Spleen (tissue), 13 donors: Measurements from ENCODE around the gene BRCA1. TPM values are rescaled to one million over a fixed set of nuclear protein-coding genes. Genes with fewer than 3 reads are reported as not detected.

Experiments used
- DNase-seq: peaks from one replicate; pipeline ENCODE4 v3.0.0-alpha.2; 2020
- H3K27ac ChIP-seq, 8 donors: fragments of 200-600 bp; sonication (generic) in 7 of 8; 1 replicate in 4 of 8; 2 replicates in 4 of 8; pipeline versions ENCODE4 v1.5.0 to v1.8.0; 2016 to 2021; ENCODE audit warnings: inconsistent platforms in 4 of 8, mild to moderate bottlenecking in 4 of 8, moderate library complexity in 1 of 8
- H3K27me3 ChIP-seq, 7 donors: fragments of 200-600 bp; sonication (generic) in 6 of 7; replicated peaks in 1 of 7; 1 replicate in 4 of 7; 2 replicates in 3 of 7; pipeline versions ENCODE4 v1.5.0 to v1.8.0; 2016 to 2021; ENCODE audit warnings: inconsistent platforms in 3 of 7, mild to moderate bottlenecking in 1 of 7
- H3K36me3 ChIP-seq, 6 donors: fragments of 200-600 bp; sonication (generic) in 5 of 6; 1 replicate in 4 of 6; 2 replicates in 2 of 6; pipeline versions ENCODE4 v1.5.0 to v1.8.0; 2016 to 2021; ENCODE audit warnings: inconsistent platforms in 2 of 6
- H3K4me1 ChIP-seq, 6 donors: fragments of 200-600 bp; sonication (generic) in 5 of 6; 1 replicate in 3 of 6; 2 replicates in 3 of 6; pipeline versions ENCODE4 v1.5.0 to v1.8.0; 2016 to 2021; ENCODE audit warnings: inconsistent platforms in 3 of 6
- H3K4me3 ChIP-seq, 8 donors: fragments of 200-600 bp; sonication (generic) in 7 of 8; 1 replicate in 4 of 8; 2 replicates in 4 of 8; pipeline versions ENCODE4 v1.5.0 to v1.8.0; 2016 to 2021; ENCODE audit warnings: inconsistent platforms in 4 of 8, mild to moderate bottlenecking in 4 of 8, moderate library complexity in 2 of 8
- H3K9me3 ChIP-seq, 8 donors: fragments of 200-600 bp; sonication (generic) in 7 of 8; 1 replicate in 4 of 8; 2 replicates in 4 of 8; pipeline versions ENCODE4 v1.5.0 to v1.8.0; 2016 to 2021; ENCODE audit warnings: inconsistent platforms in 4 of 8
- POLR2A ChIP-seq, 3 donors: fragments of 450-650 bp; IDR thresholded peaks; one replicate each; pipeline ENCODE4 v1.5.1; 2017; ENCODE audit warnings: antibody characterized with exemption in 3 of 3, mild to moderate bottlenecking in 1 of 3
- POLR2AphosphoS5 ChIP-seq, 3 donors: sonication (generic); formaldehyde crosslinking; IDR thresholded peaks; one replicate each; pipeline ENCODE4 v1.5.1; 2017; ENCODE audit warnings: antibody characterized with exemption in 3 of 3
- WGBS, 5 donors: extraction: QIAGEN DNeasy Blood & Tissue Kit in 3 of 5; methylation state at CpG; one replicate each; pipeline versions ENCODE4 v1.1.5 to v1.1.7; 2013 to 2018; 5-methylcytosine and 5-hydroxymethylcytosine counted together
- intact Hi-C: fragments of 100-400 bp; cut with DNase I; formaldehyde crosslinking; loops from one replicate; pipeline ENCODE4 v1.15.0; 2023; ENCODE audit warnings: low total_unique reads
- long read RNA-seq, 2 donors: transcript quantifications; one replicate each; lab custom pipeline, GENCODE V29; 2026
- polyA plus RNA-seq, 3 donors: library from polyadenylated mRNA; stranded (reverse); fragments of 200-250 nt; gene quantifications; one replicate each; pipeline ENCODE4 v1.2.1, GENCODE V29; 2013
- total RNA-seq, 7 donors: library from RNA; depleted of rRNA in 3 of 7; stranded (reverse); fragments of >200 nt in 3 of 7; fragmentation: NEBNext Ultra II Directional in 4 of 7; extraction: Animal tissue kit (Norgen Biotek cat#: 25700) in 4 of 7; gene quantifications; one replicate each; pipeline versions ENCODE4 v1.1.0 to v1.2.1, GENCODE V29; 2016 to 2021
- TF ChIP-seq, protein P1 (sequence below), 11 experiments: fragments of 200-600 bp in 7 of 11; fragments of 450-650 bp in 4 of 11; sonication (generic) in 4 of 11; IDR thresholded peaks in 8 of 11; conservative IDR thresholded peaks in 3 of 11; 1 replicate in 7 of 11; 2 replicates in 4 of 11; pipeline versions ENCODE4 v1.4.0 to v1.8.0; 2016 to 2021; ENCODE audit warnings: antibody characterized with exemption in 11 of 11, inconsistent platforms in 4 of 11, mild to moderate bottlenecking in 1 of 11
- donor health status: healthy with polysubstance abuse.
- donor health status: DM: no; HTN: no; CAD: no; lungs with moderate emphysema.
- donor health status: DM: no; HTN: no; CAD: no.
- donor health status: Bipolar disorder and iron deficiency.
- donor health status: healthy.
- donor health status: DM: no; HTN: no; CAD: no.
- donor health status: DM: yes; HTN: yes; CAD: no.

Gene BRCA1
- total RNA-seq (10 to 100 TPM in 4 of 7 donors, 1 to 10 TPM in 3; 5.2 to 13.6 (median 10.0) TPM), polyA plus RNA-seq (1 to 10 TPM; 1.3 to 2.9 (median 2.7) TPM)
- long read RNA-seq, donor 1 = 0 reads
- long read RNA-seq, donor 2 = 0 reads

DNA sequence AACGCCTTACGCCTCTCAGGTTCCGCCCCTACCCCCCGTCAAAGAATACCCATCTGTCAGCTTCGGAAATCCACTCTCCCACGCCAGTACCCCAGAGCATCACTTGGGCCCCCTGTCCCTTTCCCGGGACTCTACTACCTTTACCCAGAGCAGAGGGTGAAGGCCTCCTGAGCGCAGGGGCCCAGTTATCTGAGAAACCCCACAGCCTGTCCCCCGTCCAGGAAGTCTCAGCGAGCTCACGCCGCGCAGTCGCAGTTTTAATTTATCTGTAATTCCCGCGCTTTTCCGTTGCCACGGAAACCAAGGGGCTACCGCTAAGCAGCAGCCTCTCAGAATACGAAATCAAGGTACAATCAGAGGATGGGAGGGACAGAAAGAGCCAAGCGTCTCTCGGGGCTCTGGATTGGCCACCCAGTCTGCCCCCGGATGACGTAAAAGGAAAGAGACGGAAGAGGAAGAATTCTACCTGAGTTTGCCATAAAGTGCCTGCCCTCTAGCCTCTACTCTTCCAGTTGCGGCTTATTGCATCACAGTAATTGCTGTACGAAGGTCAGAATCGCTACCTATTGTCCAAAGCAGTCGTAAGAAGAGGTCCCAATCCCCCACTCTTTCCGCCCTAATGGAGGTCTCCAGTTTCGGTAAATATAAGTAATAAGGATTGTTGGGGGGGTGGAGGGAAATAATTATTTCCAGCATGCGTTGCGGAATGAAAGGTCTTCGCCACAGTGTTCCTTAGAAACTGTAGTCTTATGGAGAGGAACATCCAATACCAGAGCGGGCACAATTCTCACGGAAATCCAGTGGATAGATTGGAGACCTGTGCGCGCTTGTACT is at the start of gene BRCA1:
TSS of gene BRCA1 (minus strand) at position 232 of the 834 bp plus-strand sequence. CDS start 1,268 bp downstream, outside the sequence.
- H3K9me3 ChIP-seq = no peaks in the 10 kb centered on the region
- H3K27ac ChIP-seq = peak within 1 kb of the TSS; percentile 80 to 89 (median 87)
- WGBS, 5 donors = 2 to 5% (median 2%) methylated on average over 37 to 38 of the region's 38 CpGs
- peaks cover 0 to 26% (median 0%) of the 10 kb centered on the region in 6 donors for H3K36me3 ChIP-seq
- peaks cover 7 to 57% (median 40%) of the 10 kb centered on the region in 6 donors for H3K4me1 ChIP-seq
- peak; percentile 96 for DNase-seq
- TF ChIP-seq POLR2A (IDR thresholded peaks at IDR 0.05) (no peak), POLR2AphosphoS5 (IDR thresholded peaks at IDR 0.05) (peak in 2 of 3 donors; percentile 64 to 84)
- TF ChIP-seq, protein P1, sequence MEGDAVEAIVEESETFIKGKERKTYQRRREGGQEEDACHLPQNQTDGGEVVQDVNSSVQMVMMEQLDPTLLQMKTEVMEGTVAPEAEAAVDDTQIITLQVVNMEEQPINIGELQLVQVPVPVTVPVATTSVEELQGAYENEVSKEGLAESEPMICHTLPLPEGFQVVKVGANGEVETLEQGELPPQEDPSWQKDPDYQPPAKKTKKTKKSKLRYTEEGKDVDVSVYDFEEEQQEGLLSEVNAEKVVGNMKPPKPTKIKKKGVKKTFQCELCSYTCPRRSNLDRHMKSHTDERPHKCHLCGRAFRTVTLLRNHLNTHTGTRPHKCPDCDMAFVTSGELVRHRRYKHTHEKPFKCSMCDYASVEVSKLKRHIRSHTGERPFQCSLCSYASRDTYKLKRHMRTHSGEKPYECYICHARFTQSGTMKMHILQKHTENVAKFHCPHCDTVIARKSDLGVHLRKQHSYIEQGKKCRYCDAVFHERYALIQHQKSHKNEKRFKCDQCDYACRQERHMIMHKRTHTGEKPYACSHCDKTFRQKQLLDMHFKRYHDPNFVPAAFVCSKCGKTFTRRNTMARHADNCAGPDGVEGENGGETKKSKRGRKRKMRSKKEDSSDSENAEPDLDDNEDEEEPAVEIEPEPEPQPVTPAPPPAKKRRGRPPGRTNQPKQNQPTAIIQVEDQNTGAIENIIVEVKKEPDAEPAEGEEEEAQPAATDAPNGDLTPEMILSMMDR (IDR thresholded peaks at IDR 0.05 in 8 of 11, conservative IDR thresholded peaks at IDR 0.05 in 3 of 11) = peak in 1 of 11 experiments; percentile 25
- H3K4me3 ChIP-seq = peak within 1 kb of the TSS; percentile 59 to 78 (median 73)
- no peaks in the 10 kb centered on the region for H3K27me3 ChIP-seq
- intact Hi-C loops = loop anchor here (5.0 kb wide), 1 partner anchor 47 kb away; the partner anchor contains the start of gene NBR1

- Histone ChIP-seq H3K36me3 (peaks cover 0 to 32% (median 12%) of the 10 kb centered on the region in 6 donors), H3K4me3 (peak overlapping the region; percentile 59 to 87 (median 80)), H3K27me3 (no peaks in the 10 kb centered on the region), H3K9me3 (no peaks in the 10 kb centered on the region), H3K4me1 (peaks cover 34 to 73% (median 70%) of the 10 kb centered on the region in 6 donors), H3K27ac (peak overlapping the region; percentile 94 to 99 (median 98))
- WGBS, 5 donors = 10 to 15% (median 13%) methylated on average over 12 of the region's 12 CpGs
- no peak for DNase-seq
- peak in 1 of 3 donors; percentile 24 for TF ChIP-seq POLR2AphosphoS5 (IDR thresholded peaks at IDR 0.05)
- no peak for TF ChIP-seq POLR2A (IDR thresholded peaks at IDR 0.05)
- intact Hi-C loops = loop anchor here (5.0 kb wide), 1 partner anchor 45 kb away; the partner anchor contains the start of gene BRCA1
Measured at GRCh38 chr17:43171586-43172487, 46.7 kb upstream of the BRCA1 start.

- Histone ChIP-seq H3K4me1 (peaks cover 25 to 64% (median 61%) of the 10 kb centered on the region in 6 donors), H3K36me3 (peaks cover 0 to 29% (median 6%) of the 10 kb centered on the region in 6 donors), H3K27me3 (no peaks in the 10 kb centered on the region), H3K4me3 (peak within 1 kb of the TSS; percentile 59 to 87 (median 80)), H3K9me3 (no peaks in the 10 kb centered on the region), H3K27ac (peak within 1 kb of the TSS; percentile 94 to 99 (median 98))
- intact Hi-C loops = loop anchor here (5.0 kb wide), 1 partner anchor 44 kb away; the partner anchor contains the start of gene BRCA1
- WGBS, 5 donors = 0 to 1% (median 0%) methylated on average over 33 to 41 of the region's 41 CpGs
- peak; percentile 96 for DNase-seq
- TF ChIP-seq, protein P1 (IDR thresholded peaks at IDR 0.05 in 8 of 11, conservative IDR thresholded peaks at IDR 0.05 in 3 of 11) = peak in 9 of 11 experiments; percentile 9 to 57 (median 35)
- TF ChIP-seq POLR2AphosphoS5 (IDR thresholded peaks at IDR 0.05) = peak; percentile 95 to 96 (median 96)
- peak; percentile 17 to 76 (median 28) for TF ChIP-seq POLR2A (IDR thresholded peaks at IDR 0.05)
Measured at GRCh38 chr17:43170766-43171585, 45.8 kb upstream of the BRCA1 start, which contains the start of gene NBR1. TSS of gene NBR1 (plus strand) at chr17:43171214. CDS start at chr17:43175800, 4,586 bp downstream.
